HepG2 (cell line): ENCODE measurements around the gene PRDX6. TPM values are rescaled to one million over a fixed set of nuclear protein-coding genes. Genes with fewer than 3 reads are reported as not detected.

Experiments
- BRD4 ChIP-seq: sonication (generic); formaldehyde crosslinking; IDR thresholded peaks from 2 replicates; pipeline ENCODE4 v1.4.0; 2020; ENCODE audit warnings: missing genetic modification reagents
- BRF2 ChIP-seq: sonication (generic); formaldehyde crosslinking; IDR thresholded peaks from 2 replicates; pipeline ENCODE4 v1.8.1; 2022; ENCODE audit warnings: mild to moderate bottlenecking, missing genetic modification reagents
- CCDC6 ChIP-seq: sonication (generic); formaldehyde crosslinking; IDR thresholded peaks from 2 replicates; pipeline ENCODE4 v1.8.1; 2022; ENCODE audit warnings: mild to moderate bottlenecking, missing genetic modification reagents, moderate library complexity
- ELK4 ChIP-seq: sonication (generic); formaldehyde crosslinking; IDR thresholded peaks from 2 replicates; pipeline ENCODE4 v1.9.0; 2021; ENCODE audit warnings: missing genetic modification reagents, borderline replicate concordance
- EZH2 ChIP-seq: conservative IDR thresholded peaks from 2 replicates; pipeline ENCODE4 v1.6.1; 2012; ENCODE audit warnings: mild to moderate bottlenecking, low read depth, low read length, moderate library complexity
- GABPB1 ChIP-seq: IDR thresholded peaks from 2 replicates; pipeline ENCODE4 v1.6.1; 2016; ENCODE audit warnings: mild to moderate bottlenecking, missing genetic modification reagents, moderate library complexity, missing compliant biosample characterization
- GPBP1L1 ChIP-seq: sonication (generic); formaldehyde crosslinking; IDR thresholded peaks from 2 replicates; pipeline ENCODE4 v1.5.0; 2020; ENCODE audit warnings: mild to moderate bottlenecking, missing genetic modification reagents
- HNF4G ChIP-seq, 2 experiments: sonication (generic) in 1 of 2; formaldehyde crosslinking in 1 of 2; IDR thresholded peaks; 2 replicates each; pipeline versions ENCODE4 v1.4.0 to v1.6.1; 2011 to 2020; ENCODE audit warnings: borderline replicate concordance in 2 of 2, low read depth in 2 of 2, mild to moderate bottlenecking in 2 of 2, low read length in 1 of 2, missing genetic modification reagents in 1 of 2, moderate library complexity in 1 of 2
- KLF16 ChIP-seq, 2 experiments: sonication (generic) in 1 of 2; formaldehyde crosslinking in 1 of 2; IDR thresholded peaks; 2 replicates each; pipeline versions ENCODE4 v1.6.1 to v1.8.0; 2016 to 2023; ENCODE audit warnings: missing genetic modification reagents in 2 of 2, missing compliant biosample characterization in 1 of 2
- KMT2A ChIP-seq: sonication (generic); formaldehyde crosslinking; IDR thresholded peaks from 2 replicates; pipeline ENCODE4 v1.4.0; 2020; ENCODE audit warnings: missing genetic modification reagents
- MXD1 ChIP-seq: sonication (generic); formaldehyde crosslinking; IDR thresholded peaks from 2 replicates; pipeline ENCODE4 v1.4.0; 2020; ENCODE audit warnings: mild to moderate bottlenecking, missing genetic modification reagents
- NFYB ChIP-seq: sonication (generic); formaldehyde crosslinking; IDR thresholded peaks from 2 replicates; pipeline ENCODE4 v1.4.0; 2020; ENCODE audit warnings: missing genetic modification reagents
- PHF8 ChIP-seq: sonication (generic); formaldehyde crosslinking; IDR thresholded peaks from 2 replicates; pipeline ENCODE4 v1.5.0; 2020; ENCODE audit warnings: missing genetic modification reagents
- SKIL ChIP-seq: sonication (generic); formaldehyde crosslinking; IDR thresholded peaks from 2 replicates; pipeline ENCODE4 v1.8.0; 2022; ENCODE audit warnings: missing genetic modification reagents, mild to moderate bottlenecking, moderate library complexity, borderline replicate concordance
- ZBTB20 ChIP-seq: sonication (generic); formaldehyde crosslinking; IDR thresholded peaks from 2 replicates; pipeline ENCODE4 v1.8.1; 2023; ENCODE audit warnings: missing genetic modification reagents, low read depth, mild to moderate bottlenecking, borderline replicate concordance
- ZMAT5 ChIP-seq: sonication (generic); formaldehyde crosslinking; IDR thresholded peaks from 2 replicates; pipeline ENCODE4 v1.5.0; 2020; ENCODE audit warnings: mild to moderate bottlenecking, low read depth, missing genetic modification reagents, borderline replicate concordance
- ZNF20 ChIP-seq: sonication (generic); formaldehyde crosslinking; IDR thresholded peaks from 2 replicates; pipeline ENCODE4 v1.4.0; 2020; ENCODE audit warnings: mild to moderate bottlenecking, moderate library complexity, missing genetic modification reagents
- ZNF260 ChIP-seq: sonication (generic); formaldehyde crosslinking; IDR thresholded peaks from 2 replicates; pipeline ENCODE4 v1.4.0; 2020; ENCODE audit warnings: missing genetic modification reagents, low read depth, mild to moderate bottlenecking, borderline replicate concordance
- ZNF572 ChIP-seq: sonication (generic); formaldehyde crosslinking; IDR thresholded peaks from 2 replicates; pipeline ENCODE4 v1.5.1; 2020; ENCODE audit warnings: mild to moderate bottlenecking, missing genetic modification reagents
- ZNF784 ChIP-seq: sonication (generic); formaldehyde crosslinking; IDR thresholded peaks from 2 replicates; pipeline ENCODE4 v1.5.1; 2020; ENCODE audit warnings: missing genetic modification reagents, mild to moderate bottlenecking, borderline replicate concordance
- ZSCAN20 ChIP-seq: sonication (generic); formaldehyde crosslinking; IDR thresholded peaks from 2 replicates; pipeline ENCODE4 v1.4.0; 2020; ENCODE audit warnings: missing genetic modification reagents, mild to moderate bottlenecking, borderline replicate concordance
- ZSCAN25 ChIP-seq: sonication (generic); formaldehyde crosslinking; IDR thresholded peaks from 2 replicates; pipeline ENCODE4 v1.8.0; 2022; ENCODE audit warnings: mild to moderate bottlenecking, missing genetic modification reagents
- polyA plus RNA-seq, 8 experiments: library from polyadenylated mRNA; depleted of rRNA in 3 of 8; stranded (reverse) in 7 of 8; unstranded in 1 of 8; fragments of >200 nt; fragmentation: Illumina TruSeq in 4 of 8; extraction: Trizol in 4 of 8; gene quantifications; 2 replicates each; pipeline versions ENCODE4 v1.2.1 to v1.2.3, GENCODE V29; 2011 to 2016; ENCODE audit warnings: low read depth in 4 of 8, missing spikeins in 1 of 8, mixed read lengths in 1 of 8; ENCODE audit not compliant: insufficient read depth in 1 of 8
- total RNA-seq, 5 experiments: library from RNA; depleted of rRNA; stranded (reverse); fragments of >200 nt; fragmentation: Illumina TruSeq; extraction: Trizol; gene quantifications; 2 replicates each; pipeline ENCODE4 v1.2.3, GENCODE V29; 2016; ENCODE audit warnings: low read depth in 1 of 5

Gene PRDX6
- total and polyA plus RNA-seq, 2 of the 13 experiments (the other 11 are each of a cell fraction or from before 2014, with no cell fraction given) = 224 to 309 TPM

GRCh38 chr1:173478094-173478674, 1.0 kb downstream of the PRDX6 start (continued):
- TF ChIP-seq ZNF20 (CRISPR knock-in tag) (no peak), ELK4 (CRISPR knock-in tag) (no peak), ZSCAN25 (CRISPR knock-in tag) (0 out of 2 replicates have a peak, but pooled peaks have one; percentile 14), ZNF572 (CRISPR knock-in tag) (no peak), PHF8 (CRISPR knock-in tag) (no peak), EZH2 (no peak), SKIL (CRISPR knock-in tag) (no peak), HNF4G (IDR thresholded peaks at IDR 0.05; ENCODE audit: borderline replicate concordance, low read depth, low read length) (no peak; the same call in 1 of the 2 replicates), HNF4G (CRISPR knock-in tag; IDR thresholded peaks at IDR 0.05; ENCODE audit: borderline replicate concordance, low read depth) (0 out of 2 replicates have a peak, but pooled peaks have one; percentile 9), KLF16 (CRISPR knock-in tag; IDR thresholded peaks at IDR 0.05) (no peak), GPBP1L1 (CRISPR knock-in tag) (no peak), KMT2A (CRISPR knock-in tag) (peak; percentile 14; the same call in 1 of the 2 replicates), ZMAT5 (CRISPR knock-in tag) (no peak), BRF2 (CRISPR knock-in tag) (no peak), GABPB1 (no peak), ZBTB20 (no peak), BRD4 (no peak), CCDC6 (CRISPR knock-in tag) (no peak), ZSCAN20 (no peak), ZNF784 (CRISPR knock-in tag) (no peak), ZNF260 (no peak), MXD1 (CRISPR knock-in tag) (no peak), NFYB (CRISPR knock-in tag) (no peak)
